Measurements from ENCODE around the gene TUFT1. TPM values are rescaled to one million over a fixed set of nuclear protein-coding genes. Genes with fewer than 3 reads are reported as not detected.

The TUFT1 gene
- total and polyA plus RNA-seq, 2 of the 13 experiments (the other 11 are each of a cell fraction or from before 2014, with no cell fraction given), result 6.4 to 7.3 TPM

- H3K27me3 ChIP-seq (ENCODE audit: control insufficient read depth in 1 of 2, insufficient read depth in 2 of 2, low read length in 2 of 2), result no peaks in the 10 kb centered on the region
- H3K27ac ChIP-seq (ENCODE audit: extremely low read length, insufficient read depth, low read length), result no peak overlapping the region
- H3K9me3 ChIP-seq (ENCODE audit: low read length), result no peaks in the 10 kb centered on the region
- no peak overlapping the region for H3K4me2 ChIP-seq (ENCODE audit: low read depth, low read length)
- no peaks in the 10 kb centered on the region for H4K20me1 ChIP-seq (ENCODE audit: insufficient read depth, low read length)
- H3K36me3 ChIP-seq (replicated peaks in 1 of 2; ENCODE audit: control insufficient read depth in 1 of 2, insufficient read depth in 2 of 2, low read length in 2 of 2), result no peaks in the 10 kb centered on the region
- intact Hi-C loops (cut with micrococcal nuclease; ENCODE audit: unreplicated experiment) (no loop called here), in situ Hi-C loops (cut with HindIII; ENCODE audit: extremely low pct_ligation_motif_present, low pct_unique_long_range_greater_than_20kb) (loop anchor here (25.0 kb wide), 1 partner anchor 207 kb away; no protein-coding TSS in a partner anchor)
- H3K4me1 ChIP-seq (ENCODE audit: insufficient read depth, low read length), result peaks cover 7% of the 10 kb centered on the region
- no peak overlapping the region for H2AFZ ChIP-seq (ENCODE audit: low read length)
- ChIA-PET POLR2A (interaction anchor here (1.1 kb wide), 1 partner anchor 9 kb away, joined by 3 read pairs; no protein-coding TSS in a partner anchor), CTCF (ENCODE audit: low intra/inter-chr PET ratio, low total read pairs) (no interaction called here)
- no TSS peak for BruUV-seq (replicated peaks)
- whole genome bisulfite sequencing (ENCODE audit: low lambda C conversion rate), result 81% methylated on average over 11 of the region's 11 CpGs
- H3K9ac ChIP-seq (ENCODE audit: insufficient read depth, low read depth, low read length), result no peak overlapping the region
- no peak for ATAC-seq
- DNase-seq (ENCODE audit: low spot score), result no peak
- no peaks in the 10 kb centered on the region for H3K79me2 ChIP-seq (ENCODE audit: insufficient read depth, low read length)
- TF ChIP-seq ZNF430 (CRISPR knock-in tag; IDR thresholded peaks at IDR 0.05) (no peak), DPF2 (CRISPR knock-in tag; IDR thresholded peaks at IDR 0.05; ENCODE audit: borderline replicate concordance, low read depth) (no peak), MIER2 (CRISPR knock-in tag; IDR thresholded peaks at IDR 0.05) (no peak), RERE (CRISPR knock-in tag; IDR thresholded peaks at IDR 0.05; ENCODE audit: low read depth) (no peak), MAFG (CRISPR knock-in tag; IDR thresholded peaks at IDR 0.05) (no peak), MEIS1 (CRISPR knock-in tag; IDR thresholded peaks at IDR 0.05; ENCODE audit: borderline replicate concordance) (no peak)
- H3K4me3 ChIP-seq (replicated peaks in 1 of 3; ENCODE audit: insufficient read depth in 1 of 3, low read depth in 2 of 3, low read length in 3 of 3), result no peak overlapping the region
- FAIRE-seq, result no peak
Measured at GRCh38 chr1:151530461-151530860, 9.6 kb upstream of the TUFT1 start.
